HepG2 (cell line): ENCODE data around the gene RPS2. TPM values are rescaled to one million over a fixed set of nuclear protein-coding genes. Genes with fewer than 3 reads are reported as not detected.

Experiments
- FOXC1 ChIP-seq: sonication (generic); formaldehyde crosslinking; IDR thresholded peaks from 2 replicates; pipeline ENCODE4 v1.8.0; 2022; ENCODE audit warnings: mild to moderate bottlenecking, missing genetic modification reagents, borderline replicate concordance
- HNF4G ChIP-seq, 2 experiments: sonication (generic) in 1 of 2; formaldehyde crosslinking in 1 of 2; IDR thresholded peaks; 2 replicates each; pipeline versions ENCODE4 v1.4.0 to v1.6.1; 2011 to 2020; ENCODE audit warnings: borderline replicate concordance in 2 of 2, low read depth in 2 of 2, mild to moderate bottlenecking in 2 of 2, low read length in 1 of 2, missing genetic modification reagents in 1 of 2, moderate library complexity in 1 of 2
- HNRNPL ChIP-seq: fragments of 200-400 bp; formaldehyde crosslinking; IDR thresholded peaks from 2 replicates; pipeline ENCODE4 v1.6.1; 2017; ENCODE audit warnings: mild to moderate bottlenecking, low read depth, low read length
- MAFF ChIP-seq: IDR thresholded peaks from 2 replicates; pipeline ENCODE4 v1.6.1; 2011; ENCODE audit warnings: low read depth, low read length, improper control_type of control experiment
- NFKBIZ ChIP-seq: IDR thresholded peaks from 2 replicates; pipeline ENCODE4 v1.6.1; 2018; ENCODE audit warnings: missing genetic modification reagents, missing compliant biosample characterization
- PAX8 ChIP-seq: sonication (generic); formaldehyde crosslinking; IDR thresholded peaks from 2 replicates; pipeline ENCODE4 v1.8.0; 2022; ENCODE audit warnings: mild to moderate bottlenecking, missing genetic modification reagents, borderline replicate concordance
- SAP130 ChIP-seq: IDR thresholded peaks from 2 replicates; pipeline ENCODE4 v1.6.1; 2016; ENCODE audit warnings: low read depth
- SNAI1 ChIP-seq: sonication (generic); formaldehyde crosslinking; IDR thresholded peaks from 2 replicates; pipeline ENCODE4 v1.5.0; 2020; ENCODE audit warnings: mild to moderate bottlenecking, missing genetic modification reagents, borderline replicate concordance
- SOX13 ChIP-seq, 3 experiments: fragments of 450-650 bp in 1 of 3; sonication (generic) in 1 of 3; formaldehyde crosslinking in 1 of 3; IDR thresholded peaks in 2 of 3; conservative IDR thresholded peaks in 1 of 3; 2 replicates each; pipeline versions ENCODE4 v1.5.0 to v1.6.1; 2016 to 2020; ENCODE audit warnings: antibody characterized with exemption in 1 of 3, mild to moderate bottlenecking in 1 of 3, missing compliant biosample characterization in 1 of 3, missing genetic modification reagents in 1 of 3, moderate library complexity in 1 of 3
- ZBTB25 ChIP-seq: IDR thresholded peaks from 2 replicates; pipeline ENCODE4 v1.6.1; 2018; ENCODE audit warnings: missing genetic modification reagents
- ZBTB37 ChIP-seq: sonication (generic); formaldehyde crosslinking; IDR thresholded peaks from 2 replicates; pipeline ENCODE4 v1.4.0; 2020; ENCODE audit warnings: mild to moderate bottlenecking, missing genetic modification reagents
- ZBTB7B ChIP-seq: sonication (generic); formaldehyde crosslinking; IDR thresholded peaks from 2 replicates; pipeline ENCODE4 v1.4.0; 2020; ENCODE audit warnings: missing genetic modification reagents
- ZFP36L1 ChIP-seq: sonication (generic); formaldehyde crosslinking; IDR thresholded peaks from 2 replicates; pipeline ENCODE4 v1.8.0; 2022; ENCODE audit warnings: mild to moderate bottlenecking, missing genetic modification reagents, moderate library complexity
- ZMYM3 ChIP-seq: sonication (generic); formaldehyde crosslinking; IDR thresholded peaks from 2 replicates; pipeline ENCODE4 v1.5.1; 2020; ENCODE audit warnings: mild to moderate bottlenecking, missing genetic modification reagents
- ZNF160 ChIP-seq: sonication (generic); formaldehyde crosslinking; IDR thresholded peaks from 2 replicates; pipeline ENCODE4 v1.8.0; 2022; ENCODE audit warnings: mild to moderate bottlenecking, inconsistent platforms, missing genetic modification reagents
- ZNF296 ChIP-seq: sonication (generic); formaldehyde crosslinking; conservative IDR thresholded peaks from 2 replicates; pipeline ENCODE4 v1.5.0; 2020; ENCODE audit warnings: mild to moderate bottlenecking, missing genetic modification reagents
- ZNF382 ChIP-seq: sonication (generic); formaldehyde crosslinking; IDR thresholded peaks from 2 replicates; pipeline ENCODE4 v1.5.0; 2020; ENCODE audit warnings: missing genetic modification reagents, mild to moderate bottlenecking, borderline replicate concordance
- ZNF577 ChIP-seq: sonication (generic); formaldehyde crosslinking; IDR thresholded peaks from 2 replicates; pipeline ENCODE4 v1.4.0; 2020; ENCODE audit warnings: mild to moderate bottlenecking, low read depth, missing genetic modification reagents, borderline replicate concordance
- ZNF629 ChIP-seq: sonication (generic); formaldehyde crosslinking; conservative IDR thresholded peaks from 2 replicates; pipeline ENCODE4 v1.5.0; 2020; ENCODE audit warnings: missing genetic modification reagents
- ZNF710 ChIP-seq: sonication (generic); formaldehyde crosslinking; IDR thresholded peaks from 2 replicates; pipeline ENCODE4 v1.5.0; 2020; ENCODE audit warnings: mild to moderate bottlenecking, missing genetic modification reagents, borderline replicate concordance
- ZSCAN30 ChIP-seq: sonication (generic); formaldehyde crosslinking; IDR thresholded peaks from 2 replicates; pipeline ENCODE4 v1.5.0; 2020; ENCODE audit warnings: mild to moderate bottlenecking, missing genetic modification reagents
- polyA plus RNA-seq, 8 experiments: library from polyadenylated mRNA; depleted of rRNA in 3 of 8; stranded (reverse) in 7 of 8; unstranded in 1 of 8; fragments of >200 nt; fragmentation: Illumina TruSeq in 4 of 8; extraction: Trizol in 4 of 8; gene quantifications; 2 replicates each; pipeline versions ENCODE4 v1.2.1 to v1.2.3, GENCODE V29; 2011 to 2016; ENCODE audit warnings: low read depth in 4 of 8, missing spikeins in 1 of 8, mixed read lengths in 1 of 8; ENCODE audit not compliant: insufficient read depth in 1 of 8
- total RNA-seq, 5 experiments: library from RNA; depleted of rRNA; stranded (reverse); fragments of >200 nt; fragmentation: Illumina TruSeq; extraction: Trizol; gene quantifications; 2 replicates each; pipeline ENCODE4 v1.2.3, GENCODE V29; 2016; ENCODE audit warnings: low read depth in 1 of 5

Gene RPS2
- total and polyA plus RNA-seq, 2 of the 13 experiments (the other 11 are each of a cell fraction or from before 2014, with no cell fraction given), result 1,908 to 4,514 TPM

- TF ChIP-seq ZBTB25 (CRISPR knock-in tag), result peak; percentile 40; the same call in 1 of the 2 replicates
- TF ChIP-seq SNAI1 (CRISPR knock-in tag), result peak; percentile 91; the same call in 1 of the 2 replicates
- peak; percentile 92 for TF ChIP-seq ZBTB7B (CRISPR knock-in tag)
- TF ChIP-seq HNF4G (IDR thresholded peaks at IDR 0.05; ENCODE audit: borderline replicate concordance, low read depth, low read length), result peak; percentile 89
- TF ChIP-seq HNF4G (CRISPR knock-in tag; IDR thresholded peaks at IDR 0.05; ENCODE audit: borderline replicate concordance, low read depth), result peak; percentile 96
- TF ChIP-seq SOX13 (IDR thresholded peaks at IDR 0.05), result 0 out of 2 replicates have a peak, but pooled peaks have one; percentile 11
- peak in 1 of 2 experiments; percentile 64; a peak in 1 of 4 replicates for TF ChIP-seq SOX13 (CRISPR knock-in tag; conservative IDR thresholded peaks at IDR 0.05 in 1 of 2, IDR thresholded peaks at IDR 0.05 in 1 of 2)
- peak; percentile 80; the same call in 1 of the 2 replicates for TF ChIP-seq HNRNPL
- peak; percentile 89 for TF ChIP-seq ZNF629 (CRISPR knock-in tag)
- TF ChIP-seq ZNF160 (CRISPR knock-in tag), result peak; percentile 14; the same call in 1 of the 2 replicates
- TF ChIP-seq ZMYM3 (CRISPR knock-in tag), result peak; percentile 28; the same call in 1 of the 2 replicates
- TF ChIP-seq ZNF382 (CRISPR knock-in tag), result no peak
- no peak for TF ChIP-seq ZFP36L1 (CRISPR knock-in tag)
- TF ChIP-seq NFKBIZ, result peak; percentile 68
- peak; percentile 76 for TF ChIP-seq ZBTB37 (CRISPR knock-in tag)
- TF ChIP-seq FOXC1 (CRISPR knock-in tag), result 0 out of 2 replicates have a peak, but pooled peaks have one; percentile 15
- no peak for TF ChIP-seq ZNF577 (CRISPR knock-in tag)
- TF ChIP-seq ZNF710, result peak; percentile 82; the same call in 1 of the 2 replicates
- no peak for TF ChIP-seq ZSCAN30
- peak; percentile 47; the same call in 1 of the 2 replicates for TF ChIP-seq PAX8
- peak; percentile 85 for TF ChIP-seq SAP130 (CRISPR knock-in tag)
- TF ChIP-seq MAFF, result no peak
- TF ChIP-seq ZNF296 (CRISPR knock-in tag), result 0 out of 2 replicates have a peak, but pooled peaks have one; percentile 37
These were observed 24.1 kb downstream of the RPS2 start (continued) for GRCh38 chr16:1940273-1941161.
